NCI-H2196 treated with DMSO at 0.1 percent for 48 hours (cell line): ENCODE data around the gene BLMH.

Experiments
- DNase-seq: peaks from one replicate; lab custom pipeline; 2025; ENCODE audit not compliant: unreplicated experiment; lab: John Stamatoyannopoulos, UW

BLMH gene

GRCh38 chr17:30291543-30292285 is at the start of gene BLMH:
Gene BLMH (minus strand): TSS chr17:30291944. CDS start chr17:30291819, 125 bp downstream.
- no peak for DNase-seq

- DNase-seq = no peak
These were observed 49.1 kb upstream of the BLMH start for GRCh38 chr17:30340801-30341356.

- DNase-seq = no peak
These were observed 47.3 kb upstream of the BLMH start for GRCh38 chr17:30339086-30339485.

DNA sequence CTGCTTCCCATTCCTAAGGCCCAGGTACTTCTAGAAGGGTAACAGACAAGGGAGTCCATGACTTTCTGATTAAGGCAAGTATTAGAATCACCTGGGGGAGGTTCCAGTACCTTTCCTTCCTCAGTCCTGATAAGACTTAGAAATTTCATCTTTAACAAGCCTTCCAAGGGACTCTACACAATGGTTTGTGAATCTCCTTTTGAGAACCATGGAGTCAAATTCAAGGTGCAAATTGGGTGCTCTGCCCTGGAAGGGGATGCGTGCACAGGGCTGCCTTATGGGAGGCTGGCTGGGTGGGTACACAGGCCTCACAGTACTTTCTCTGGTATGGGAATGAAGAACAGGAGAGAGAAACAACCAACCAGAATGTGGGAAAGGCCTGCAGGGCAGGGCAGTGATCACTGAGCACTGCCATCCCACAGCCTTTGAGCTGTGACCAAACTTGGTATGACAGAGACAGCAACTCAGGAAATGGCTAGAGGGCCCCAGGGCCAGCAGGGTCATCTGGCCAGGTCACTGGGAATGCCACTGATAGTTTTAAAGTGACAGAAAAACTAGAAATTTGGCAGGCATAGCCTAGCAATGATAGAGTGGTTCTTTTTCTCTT is 45.8 kb upstream of the BLMH start:
- no peak for DNase-seq

DNA sequence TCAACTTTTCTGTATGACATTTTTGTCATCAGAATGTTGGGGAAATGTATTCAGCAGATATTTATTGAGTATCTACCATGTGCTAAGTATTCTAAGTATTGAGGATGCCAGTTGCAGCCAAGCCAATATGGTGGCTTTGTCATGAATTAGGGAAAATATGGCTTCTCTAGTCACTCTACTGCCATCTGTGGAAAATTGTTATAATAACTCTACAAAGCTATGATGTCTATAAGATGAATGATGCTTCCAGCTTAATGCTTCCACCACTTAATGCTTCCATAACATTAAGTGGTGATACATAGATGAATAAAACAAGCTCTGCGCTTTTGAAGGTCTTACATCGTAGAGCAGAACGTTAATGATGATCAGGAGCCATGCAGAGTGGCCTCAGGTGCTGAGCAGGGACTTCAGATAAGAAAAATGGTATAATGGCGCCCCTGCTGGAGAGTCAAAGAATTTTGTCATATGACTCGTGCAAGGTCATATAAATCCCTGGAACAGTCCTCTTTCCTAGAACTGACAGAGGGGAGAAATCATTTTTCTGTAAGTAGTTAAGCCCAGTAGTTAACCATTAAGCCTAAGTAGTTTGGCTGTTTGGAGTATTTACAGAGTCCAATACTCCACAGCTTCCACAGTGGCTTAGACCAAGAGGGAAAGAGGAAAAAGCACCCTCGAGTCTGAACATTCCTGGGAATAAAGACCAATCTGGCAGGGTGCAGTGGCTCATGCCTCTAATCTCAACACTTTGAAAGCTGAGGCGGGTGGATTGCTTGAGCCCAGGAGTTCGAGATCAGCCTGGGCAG is 44.8 kb upstream of the BLMH start:
- DNase-seq = no peak

DNA sequence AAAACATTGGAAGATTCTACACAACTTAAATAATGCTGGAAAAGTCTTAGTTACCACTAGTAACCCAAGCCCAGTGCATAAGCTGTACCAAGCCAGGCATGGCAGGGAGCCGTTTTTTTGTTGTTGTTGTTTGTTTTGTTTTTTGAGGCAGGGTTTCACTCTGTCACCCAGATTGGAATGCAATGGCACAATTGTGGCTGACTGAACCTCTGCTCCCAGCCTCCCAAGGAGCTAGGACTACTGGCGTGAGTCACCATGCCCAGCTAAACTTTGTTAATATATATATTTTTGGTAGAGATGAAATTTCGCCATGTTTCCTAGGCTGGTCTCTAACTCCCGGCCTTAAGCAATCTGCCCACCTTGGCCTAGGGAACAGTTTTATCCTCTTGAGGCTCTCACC is 42.7 kb upstream of the BLMH start:
- DNase-seq = no peak

DNA sequence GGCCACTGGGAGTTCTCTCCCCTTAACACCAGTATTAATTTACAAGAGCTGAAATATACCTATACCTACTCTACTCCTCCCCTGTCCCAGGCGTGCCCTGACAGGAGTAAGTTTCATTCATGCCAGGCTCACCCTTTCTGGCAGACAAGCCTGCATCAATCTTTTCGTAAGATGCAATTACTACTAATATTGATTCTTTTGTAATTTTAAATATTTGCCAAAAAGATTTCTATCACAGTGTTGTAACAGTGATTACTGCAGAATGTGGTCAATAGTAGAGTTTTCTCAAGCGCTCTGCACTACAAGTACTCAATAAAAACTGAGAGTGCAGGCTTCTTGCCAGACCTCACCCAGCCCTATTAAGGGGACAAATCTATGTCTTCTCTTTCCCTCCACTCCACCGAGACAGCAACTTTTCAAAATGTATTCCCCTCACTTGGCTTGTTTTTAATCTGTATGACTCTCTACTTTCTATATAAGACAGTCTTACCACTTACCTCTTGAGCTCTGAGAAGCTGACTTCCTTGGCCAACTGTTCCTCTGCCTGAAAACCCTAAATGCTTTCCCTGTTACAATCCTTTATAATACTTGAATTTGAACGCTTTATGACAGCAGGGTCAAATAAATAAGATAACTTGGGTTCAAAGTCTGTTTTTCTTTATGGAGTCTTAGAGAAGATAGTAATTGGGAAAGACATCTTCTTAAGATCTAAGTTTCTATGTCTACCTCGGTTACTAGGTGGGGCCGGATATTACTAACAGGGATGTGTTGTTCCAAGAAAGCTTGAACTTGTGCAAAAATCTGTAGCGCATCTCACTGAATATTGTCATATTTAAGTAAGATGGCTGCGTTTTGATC is 42.0 kb upstream of the BLMH start, which contains the start of gene TMIGD1:
TMIGD1 (minus strand) TSS at position 555 of the 858 bp plus-strand sequence. CDS start 1,924 bp downstream, outside the sequence.
- DNase-seq = no peak

DNA sequence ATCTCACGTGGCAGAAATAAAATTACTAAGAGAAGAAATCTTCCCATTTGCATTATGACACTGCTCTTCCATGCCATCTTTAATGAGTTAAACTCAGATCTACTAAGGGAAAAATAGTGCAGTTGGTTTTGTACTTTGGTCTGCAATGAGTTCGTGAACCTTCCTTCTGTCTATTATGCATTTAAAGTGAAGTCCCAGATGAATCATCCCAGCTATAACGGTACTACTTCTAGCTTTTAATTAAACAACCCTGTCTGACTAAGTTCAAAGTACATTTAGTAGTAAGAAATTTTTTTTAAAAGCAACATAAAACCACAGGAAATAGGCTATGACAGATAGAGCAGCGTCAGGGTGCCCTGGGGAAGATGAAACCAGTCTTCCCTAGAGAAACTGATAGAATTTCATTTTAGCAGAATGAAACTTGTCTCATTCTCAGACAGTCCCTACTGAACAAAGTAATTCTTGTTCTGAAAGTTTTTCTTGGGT is 40.4 kb upstream of the BLMH start:
- DNase-seq = no peak

DNA sequence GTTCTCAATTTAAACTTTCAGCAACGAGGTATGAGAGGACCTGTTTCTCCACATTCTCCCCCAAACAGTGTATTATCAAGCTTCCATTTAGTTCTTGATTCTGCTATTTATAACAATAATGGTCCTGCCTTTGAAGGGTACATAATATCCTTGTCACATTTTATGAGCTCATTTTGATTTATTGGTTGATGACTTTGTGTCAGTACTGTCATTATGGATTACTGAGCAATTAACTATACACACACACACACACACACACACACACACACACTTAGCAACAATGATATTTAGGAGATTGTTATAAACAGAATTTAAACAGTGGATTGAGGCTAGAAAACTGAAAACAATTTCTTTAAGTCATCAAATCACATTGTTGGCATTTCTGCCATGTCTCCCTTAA is 35.1 kb upstream of the BLMH start:
- no peak for DNase-seq

GRCh38 chr17:30324723-30325122 is 33.0 kb upstream of the BLMH start:
- DNase-seq = no peak

- DNase-seq = no peak
These were observed 32.2 kb upstream of the BLMH start for GRCh38 chr17:30323895-30324319.

DNA sequence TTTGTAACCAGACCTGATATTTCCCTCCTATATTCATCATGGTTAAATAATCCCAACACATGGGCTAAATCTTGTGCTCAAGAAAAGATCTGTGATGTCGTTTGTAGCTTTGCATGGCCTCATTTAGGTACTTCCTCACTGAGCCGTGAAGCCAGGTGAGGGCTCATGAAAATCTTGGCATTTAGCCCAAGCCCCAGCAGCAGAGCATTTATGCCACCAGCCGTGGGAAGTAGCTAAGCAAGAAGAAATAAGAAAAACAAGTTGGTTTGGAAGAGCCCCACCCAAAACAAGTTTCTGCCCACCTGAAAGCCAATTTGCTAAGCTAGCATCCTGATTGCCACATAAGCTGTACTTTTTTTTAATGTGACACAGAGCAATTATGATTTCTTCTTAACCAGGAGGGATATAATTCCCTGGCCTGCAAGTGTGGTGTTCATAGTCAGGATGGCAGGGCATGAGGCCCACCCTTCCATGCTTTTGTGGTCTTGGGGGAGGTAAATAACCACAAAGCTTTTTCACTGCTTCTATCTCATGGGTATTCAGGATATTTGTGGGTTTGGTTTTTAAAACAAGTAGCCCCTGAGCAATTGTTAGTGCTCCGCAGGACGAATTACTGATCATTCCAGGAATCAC is 31.6 kb upstream of the BLMH start:
- no peak for DNase-seq

DNA sequence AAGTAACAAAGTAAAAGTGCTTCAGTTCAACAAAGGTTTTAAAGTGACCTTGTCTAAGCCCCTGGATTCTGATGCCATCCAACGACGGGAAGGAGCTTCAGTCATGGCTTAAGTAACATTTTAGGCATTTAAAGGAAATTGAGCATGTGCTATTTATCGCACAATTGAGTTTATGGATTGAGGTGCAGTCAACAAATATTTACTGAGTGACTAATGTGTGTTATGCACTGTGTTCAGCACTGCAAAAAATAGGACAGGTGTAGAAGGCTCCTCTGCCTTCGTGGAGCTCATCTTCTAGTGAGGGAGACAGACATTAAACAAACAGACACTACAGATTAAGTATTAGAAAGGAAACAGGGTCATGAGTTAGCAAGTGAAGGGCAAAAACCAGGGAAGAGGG is 29.6 kb upstream of the BLMH start:
- DNase-seq = no peak

GRCh38 chr17:30318155-30318554 is 26.4 kb upstream of the BLMH start:
- no peak for DNase-seq

DNA sequence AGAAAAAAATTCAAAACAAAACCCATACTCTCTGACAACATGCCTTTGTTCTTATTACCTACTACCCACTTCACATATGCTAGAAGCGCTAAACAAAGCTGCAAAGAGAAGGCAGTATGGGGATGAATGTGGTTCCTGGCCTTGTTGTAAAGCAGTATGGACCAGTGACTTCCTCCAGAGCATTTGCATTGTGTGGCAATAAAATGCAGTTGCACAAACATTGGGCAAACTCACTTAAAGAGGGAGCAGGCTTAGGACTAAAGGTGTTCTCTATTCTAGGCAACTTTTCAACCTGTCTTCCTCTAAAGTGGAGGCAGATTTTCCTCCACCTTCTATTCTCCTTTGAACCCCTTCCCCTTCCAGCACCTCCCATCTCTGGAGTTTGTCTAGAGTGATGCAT is 25.0 kb upstream of the BLMH start:
- no peak for DNase-seq

- no peak for DNase-seq
These were observed 23.4 kb upstream of the BLMH start for GRCh38 chr17:30315106-30315505.

GRCh38 chr17:30314474-30314873 is 22.7 kb upstream of the BLMH start:
- DNase-seq = no peak

DNA sequence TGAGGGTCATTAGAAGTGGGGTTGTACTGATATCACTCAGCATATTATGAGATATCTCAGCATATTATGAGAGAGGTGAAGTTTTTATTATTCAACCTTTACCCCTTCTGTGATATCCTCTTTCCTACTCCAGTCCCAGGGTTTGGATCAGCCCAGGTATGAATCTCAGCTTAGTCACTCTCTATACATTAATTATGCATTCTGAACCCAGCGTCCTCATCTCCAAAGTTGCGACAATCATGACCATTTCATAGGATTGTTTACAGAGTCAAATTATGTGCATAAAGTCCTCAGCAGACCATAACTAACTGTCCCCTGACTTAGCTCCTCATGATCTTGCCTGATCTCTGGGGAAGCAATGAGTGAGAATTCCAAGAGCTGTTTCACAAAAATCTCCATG is 20.5 kb upstream of the BLMH start:
- DNase-seq = no peak

- DNase-seq = no peak
These were observed 18.8 kb upstream of the BLMH start for GRCh38 chr17:30310562-30310961.

DNA sequence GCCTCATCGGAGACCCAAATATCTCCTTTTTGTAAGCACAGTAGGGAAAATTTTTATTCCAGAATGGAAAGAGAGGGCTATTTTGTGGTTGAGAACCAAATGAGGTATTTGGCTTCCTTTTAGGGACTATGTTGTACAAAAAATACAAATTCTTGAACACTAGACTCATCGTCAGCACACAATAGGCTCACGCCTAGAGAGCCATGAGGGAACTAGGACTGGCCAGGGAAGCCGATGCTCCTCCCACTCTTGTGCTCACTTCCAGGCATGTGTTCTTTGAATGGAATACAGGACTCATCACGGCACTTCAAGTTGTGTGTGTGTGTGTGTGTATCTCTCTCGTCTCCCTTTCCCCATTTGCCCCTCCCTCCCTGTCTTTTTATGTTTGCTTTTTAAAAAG is 17.8 kb upstream of the BLMH start:
- no peak for DNase-seq
